HCEC 1CT (cell line): Measurements from ENCODE around the gene MARCHF6.
A peak's percentile ranks its signal among the peaks of the same experiment; 100 is the strongest.
"Not testable (repeated sequence)": the region's sequence is repeated elsewhere in the genome, so short reads cannot be mapped to it uniquely, and the experiment has no call there.

Source experiments
- DNase-seq: peaks from one replicate; pipeline ENCODE4 v3.0.0-alpha.2; 2017

The MARCHF6 gene

GRCh38 chr5:10352430-10353240, 860 bp upstream of the MARCHF6 start:
- peak; percentile 24 for DNase-seq

GRCh38 chr5:10354048-10354872, 765 bp downstream of the MARCHF6 start:
- peak; percentile 39 for DNase-seq

GRCh38 chr5:10355071-10355889, 1.8 kb downstream of the MARCHF6 start:
- peak; percentile 32 for DNase-seq

- DNase-seq: no peak
Measured at GRCh38 chr5:10358999-10359398, 5.5 kb downstream of the MARCHF6 start.

GRCh38 chr5:10360686-10361085, 7.2 kb downstream of the MARCHF6 start:
- DNase-seq: no peak

GRCh38 chr5:10363519-10364185, 10.2 kb downstream of the MARCHF6 start:
- no peak for DNase-seq

GRCh38 chr5:10364186-10364689, 10.7 kb downstream of the MARCHF6 start:
- no peak for DNase-seq

- DNase-seq: no peak
Measured at GRCh38 chr5:10365782-10366181, 12.3 kb downstream of the MARCHF6 start.

GRCh38 chr5:10366310-10367272, 13.1 kb downstream of the MARCHF6 start:
- DNase-seq: peak; percentile 50

- DNase-seq: no peak
Measured at GRCh38 chr5:10367579-10367978, 14.1 kb downstream of the MARCHF6 start.

- DNase-seq: no peak
Measured at GRCh38 chr5:10370931-10371330, 17.4 kb downstream of the MARCHF6 start.

- DNase-seq: not testable (repeated sequence)
Measured at GRCh38 chr5:10371369-10371768, 17.9 kb downstream of the MARCHF6 start.

- DNase-seq: no peak
Measured at GRCh38 chr5:10372726-10373709, 19.5 kb downstream of the MARCHF6 start.

GRCh38 chr5:10374046-10375022, 20.8 kb downstream of the MARCHF6 start:
- DNase-seq: no peak

- not testable (repeated sequence) for DNase-seq
Measured at GRCh38 chr5:10375146-10375545, 21.7 kb downstream of the MARCHF6 start.

GRCh38 chr5:10376544-10376943, 23.0 kb downstream of the MARCHF6 start:
- DNase-seq: no peak

- no peak for DNase-seq
Measured at GRCh38 chr5:10377081-10377480, 23.6 kb downstream of the MARCHF6 start.

- no peak for DNase-seq
Measured at GRCh38 chr5:10381803-10382202, 28.3 kb downstream of the MARCHF6 start.

GRCh38 chr5:10384483-10384882, 31.0 kb downstream of the MARCHF6 start:
- no peak for DNase-seq
